Activated naive CD4-positive, alpha-beta T cell treated with anti-CD3 and anti-CD28 coated beads, Interleukin-2, amount 10 ng/mL, durations not matched to agents 7 days and 5 days (primary cell): ENCODE results near the gene CLEC4D.
"Not testable (repeated sequence)": the region's sequence is repeated elsewhere in the genome, so short reads cannot be mapped to it uniquely, and the experiment has no call there.

Experiments
- CTCF ChIA-PET: fragments of 350-600 bp; sonication (Branson Sonifier 250); formaldehyde crosslinking; loops from one replicate; lab custom pipeline; 2021; ENCODE audit warnings: antibody characterized with exemption; lab: Charles Lee
- DNase-seq: peaks from one replicate; pipeline ENCODE4 v3.0.0-alpha.2; 2020
- H3K27ac Mint-ChIP-seq: one replicate; pipeline ENCODE4 v1.8.0; 2021; ENCODE audit warnings: mild to moderate bottlenecking, moderate library complexity, mixed read lengths
- H3K27me3 Mint-ChIP-seq: one replicate; pipeline ENCODE4 v1.8.0; 2021; ENCODE audit warnings: mild to moderate bottlenecking, mixed read lengths
- H3K36me3 Mint-ChIP-seq: one replicate; pipeline ENCODE4 v1.8.0; 2021; ENCODE audit warnings: mixed read lengths
- H3K4me1 Mint-ChIP-seq: one replicate; pipeline ENCODE4 v1.8.0; 2021; ENCODE audit warnings: mixed read lengths
- H3K4me3 Mint-ChIP-seq: one replicate; pipeline ENCODE4 v1.8.0; 2021; ENCODE audit warnings: mild to moderate bottlenecking, moderate library complexity, mixed read lengths
- H3K9me3 Mint-ChIP-seq: one replicate; pipeline ENCODE4 v1.8.0; 2021; ENCODE audit warnings: mixed read lengths

CLEC4D gene

GRCh38 chr12:8549381-8549780, 36.1 kb downstream of the CLEC4D start:
- DNase-seq = no peak
- Mint-ChIP-seq H3K36me3 (no peaks in the 10 kb centered on the region), H3K27me3 (peaks cover 3% of the 10 kb centered on the region), H3K4me1 (peaks cover 3% of the 10 kb centered on the region), H3K4me3 (no peak overlapping the region), H3K27ac (no peak overlapping the region), H3K9me3 (no peaks in the 10 kb centered on the region)
- CTCF ChIA-PET = interaction anchor here (1.1 kb wide), 1 partner anchor 60 kb away, joined by 3 read pairs; no protein-coding TSS in a partner anchor

DNA sequence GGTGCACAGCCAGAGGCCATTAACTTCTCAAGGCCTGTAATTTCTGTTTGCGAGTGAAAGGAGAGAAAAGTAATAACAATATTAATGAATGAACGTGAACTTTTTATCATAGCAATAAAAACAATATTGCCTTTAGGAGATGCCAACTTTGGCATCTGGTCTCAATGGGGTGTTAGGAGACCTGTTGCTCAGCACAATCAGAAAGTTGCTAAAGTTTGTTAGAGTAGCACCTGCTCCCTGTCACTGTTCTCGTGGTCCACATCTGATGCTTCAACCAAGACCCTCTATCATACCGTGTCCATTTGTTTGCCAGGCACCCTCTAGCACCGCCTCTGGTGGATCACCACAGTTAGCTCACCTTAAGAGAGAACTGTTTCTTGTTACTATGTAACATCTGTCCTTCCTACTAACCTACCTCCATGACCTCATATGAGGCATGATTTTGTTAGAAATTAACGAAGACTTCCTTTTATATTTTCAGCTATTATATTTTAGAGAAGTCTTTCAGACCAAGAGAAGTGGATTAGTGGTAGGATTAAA, 39.9 kb downstream of the CLEC4D start:
- DNase-seq = no peak
- Mint-ChIP-seq H3K27ac (no peak overlapping the region), H3K4me3 (no peak overlapping the region), H3K27me3 (peaks cover 12% of the 10 kb centered on the region), H3K4me1 (no peaks in the 10 kb centered on the region), H3K36me3 (no peaks in the 10 kb centered on the region), H3K9me3 (no peaks in the 10 kb centered on the region)
- CTCF ChIA-PET = interaction anchor here (0.9 kb wide), 1 partner anchor 9 kb away, joined by 3 read pairs; no protein-coding TSS in a partner anchor

- Mint-ChIP-seq H3K27me3 (peaks cover 12% of the 10 kb centered on the region), H3K4me3 (no peak overlapping the region), H3K4me1 (no peaks in the 10 kb centered on the region), H3K36me3 (no peaks in the 10 kb centered on the region), H3K9me3 (no peaks in the 10 kb centered on the region), H3K27ac (no peak overlapping the region)
- DNase-seq = no peak
- CTCF ChIA-PET = no interaction called here
These were observed 41.3 kb downstream of the CLEC4D start for GRCh38 chr12:8554451-8555195.

GRCh38 chr12:8556531-8557097, 43.3 kb downstream of the CLEC4D start:
- peaks cover 8% of the 10 kb centered on the region for H3K27me3 Mint-ChIP-seq
- no peaks in the 10 kb centered on the region for H3K4me1 Mint-ChIP-seq
- DNase-seq = no peak
- no peaks in the 10 kb centered on the region for H3K9me3 Mint-ChIP-seq
- CTCF ChIA-PET = no interaction called here
- H3K36me3 Mint-ChIP-seq = no peaks in the 10 kb centered on the region
- no peak overlapping the region for H3K4me3 Mint-ChIP-seq
- H3K27ac Mint-ChIP-seq = no peak overlapping the region

DNA sequence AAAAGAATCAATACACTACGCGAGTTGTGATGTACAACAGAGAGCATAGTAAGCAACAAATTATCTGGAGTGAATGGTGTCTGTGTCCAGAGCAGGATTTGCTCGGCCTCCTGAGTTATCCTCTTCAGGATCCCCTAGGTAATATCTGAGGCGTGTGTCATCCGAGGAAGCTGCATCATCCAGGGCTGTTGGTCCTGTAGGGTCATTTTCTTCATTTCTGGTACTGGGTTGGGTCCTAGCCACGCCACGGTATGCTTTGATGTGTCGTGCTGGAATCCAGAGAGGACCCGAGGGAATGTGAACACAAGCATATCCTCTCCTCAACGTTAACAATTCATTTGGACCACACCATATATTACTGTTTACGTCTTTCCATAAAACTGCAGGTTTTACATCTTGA, 46.4 kb downstream of the CLEC4D start:
- Mint-ChIP-seq H3K27me3 (peaks cover 8% of the 10 kb centered on the region), H3K9me3 (peaks cover 8% of the 10 kb centered on the region), H3K4me1 (no peaks in the 10 kb centered on the region), H3K27ac (no peak overlapping the region), H3K4me3 (no peak overlapping the region), H3K36me3 (no peaks in the 10 kb centered on the region)
- CTCF ChIA-PET = no interaction called here
- DNase-seq = no peak

- peaks cover 8% of the 10 kb centered on the region for H3K9me3 Mint-ChIP-seq
- H3K27me3 Mint-ChIP-seq = peaks cover 4% of the 10 kb centered on the region
- CTCF ChIA-PET = interaction anchor here (1.1 kb wide), 1 partner anchor 17 kb away, joined by 5 read pairs; no protein-coding TSS in a partner anchor
- DNase-seq = no peak
- no peak overlapping the region for H3K4me3 Mint-ChIP-seq
- no peak overlapping the region for H3K27ac Mint-ChIP-seq
- H3K36me3 Mint-ChIP-seq = no peaks in the 10 kb centered on the region
- H3K4me1 Mint-ChIP-seq = no peaks in the 10 kb centered on the region
These were observed 47.7 kb downstream of the CLEC4D start for GRCh38 chr12:8561011-8561410.

GRCh38 chr12:8562310-8562709, 49.0 kb downstream of the CLEC4D start:
- peaks cover 8% of the 10 kb centered on the region for H3K9me3 Mint-ChIP-seq
- H3K4me3 Mint-ChIP-seq = no peak overlapping the region
- H3K27me3 Mint-ChIP-seq = no peaks in the 10 kb centered on the region
- no peak for DNase-seq
- no peaks in the 10 kb centered on the region for H3K4me1 Mint-ChIP-seq
- CTCF ChIA-PET = interaction anchor here (1.3 to 1.5 kb wide), 3 partner anchors 10 to 50 kb away, joined by 3 to 4 read pairs (median 4); no protein-coding TSS in a partner anchor
- no peaks in the 10 kb centered on the region for H3K36me3 Mint-ChIP-seq
- no peak overlapping the region for H3K27ac Mint-ChIP-seq

GRCh38 chr12:8563356-8563755, 50.1 kb downstream of the CLEC4D start:
- Mint-ChIP-seq H3K9me3 (peaks cover 9% of the 10 kb centered on the region), H3K4me1 (no peaks in the 10 kb centered on the region), H3K36me3 (no peaks in the 10 kb centered on the region), H3K27ac (no peak overlapping the region), H3K4me3 (no peak overlapping the region), H3K27me3 (no peaks in the 10 kb centered on the region)
- DNase-seq = no peak
- CTCF ChIA-PET = interaction anchor here (1.1 to 1.3 kb wide), 2 partner anchors 19 to 49 kb away, joined by 3 to 4 read pairs; no protein-coding TSS in a partner anchor

DNA sequence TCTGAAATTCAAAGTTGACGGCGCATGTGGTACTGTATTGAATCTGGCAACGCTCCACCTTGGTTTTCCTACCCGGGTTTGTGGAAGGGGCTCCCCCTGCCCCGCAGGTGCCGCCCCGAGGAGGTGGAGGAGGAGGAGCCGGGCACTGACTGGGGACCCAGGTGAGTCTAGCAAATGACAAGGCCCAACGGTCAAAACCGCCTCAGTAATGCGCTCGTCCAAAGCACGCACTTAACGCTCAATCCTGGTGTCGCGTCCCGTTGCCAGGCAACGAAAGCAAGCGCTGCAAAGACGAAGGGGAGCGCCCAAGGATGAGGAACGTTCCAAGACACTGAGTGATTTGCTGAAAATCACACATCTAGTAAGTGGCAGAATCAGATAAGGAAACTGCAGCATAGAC, 51.4 kb downstream of the CLEC4D start:
- no peak for DNase-seq
- Mint-ChIP-seq H3K4me3 (no peak overlapping the region), H3K4me1 (no peaks in the 10 kb centered on the region), H3K27me3 (no peaks in the 10 kb centered on the region), H3K36me3 (no peaks in the 10 kb centered on the region), H3K27ac (no peak overlapping the region), H3K9me3 (peaks cover 9% of the 10 kb centered on the region)
- CTCF ChIA-PET = interaction anchor here (1.1 kb wide), 1 partner anchor 20 kb away, joined by 3 read pairs; no protein-coding TSS in a partner anchor

GRCh38 chr12:8566052-8566451, 52.7 kb downstream of the CLEC4D start:
- H3K9me3 Mint-ChIP-seq, H3K27ac Mint-ChIP-seq, H3K27me3 Mint-ChIP-seq, DNase-seq, CTCF ChIA-PET, H3K4me1 Mint-ChIP-seq, H3K36me3 Mint-ChIP-seq, H3K4me3 Mint-ChIP-seq: not testable (repeated sequence)

- peaks cover 9% of the 10 kb centered on the region for H3K9me3 Mint-ChIP-seq
- H3K4me1 Mint-ChIP-seq = no peaks in the 10 kb centered on the region
- CTCF ChIA-PET = no interaction called here
- H3K27me3 Mint-ChIP-seq = no peaks in the 10 kb centered on the region
- H3K36me3 Mint-ChIP-seq = no peaks in the 10 kb centered on the region
- no peak overlapping the region for H3K4me3 Mint-ChIP-seq
- H3K27ac Mint-ChIP-seq = no peak overlapping the region
- DNase-seq = no peak
These were observed 53.2 kb downstream of the CLEC4D start for GRCh38 chr12:8566525-8566924.
